Retinal pigment epithelial cell (primary cell): ENCODE results near the gene FBXL2.

Experiments used
- DNase-seq: peaks from one replicate; pipeline ENCODE4 v3.0.0-alpha.2; 2010; ENCODE audit warnings: low read depth
- H3K4me3 ChIP-seq: 2 replicates; pipeline ENCODE4 v1.5.1; 2011; ENCODE audit warnings: mild to moderate bottlenecking, low read length, control low read depth, moderate library complexity
- CTCF ChIP-seq: conservative IDR thresholded peaks from 2 replicates; pipeline ENCODE4 v1.5.1; 2011; ENCODE audit warnings: low read depth, low read length, control low read depth, inconsistent platforms

Gene FBXL2

GRCh38 chr3:33237439-33237838 lies 39.8 kb upstream of the FBXL2 start:
- no peak for DNase-seq
- no peak for TF ChIP-seq CTCF
- no peak overlapping the region for H3K4me3 ChIP-seq

GRCh38 chr3:33238923-33239322 lies 38.3 kb upstream of the FBXL2 start:
- H3K4me3 ChIP-seq, result no peak overlapping the region
- TF ChIP-seq CTCF, result no peak
- DNase-seq, result no peak

GRCh38 chr3:33240261-33240660 lies 37.0 kb upstream of the FBXL2 start:
- no peak for DNase-seq
- no peak overlapping the region for H3K4me3 ChIP-seq
- TF ChIP-seq CTCF, result no peak

- DNase-seq, result no peak
- no peak overlapping the region for H3K4me3 ChIP-seq
- TF ChIP-seq CTCF, result no peak
Observed at GRCh38 chr3:33246786-33247185, 30.5 kb upstream of the FBXL2 start.

- no peak for TF ChIP-seq CTCF
- H3K4me3 ChIP-seq, result no peak overlapping the region
- peak; percentile 1 for DNase-seq
Observed at GRCh38 chr3:33250712-33251111, 26.5 kb upstream of the FBXL2 start.

GRCh38 chr3:33256249-33256648 lies 21.0 kb upstream of the FBXL2 start:
- TF ChIP-seq CTCF, result no peak
- no peak for DNase-seq
- H3K4me3 ChIP-seq, result no peak overlapping the region

GRCh38 chr3:33260104-33260503 lies 17.1 kb upstream of the FBXL2 start:
- no peak for DNase-seq
- no peak for TF ChIP-seq CTCF
- no peak overlapping the region for H3K4me3 ChIP-seq
